ENCODE data around the gene MYO5B.

The MYO5B gene

DNA sequence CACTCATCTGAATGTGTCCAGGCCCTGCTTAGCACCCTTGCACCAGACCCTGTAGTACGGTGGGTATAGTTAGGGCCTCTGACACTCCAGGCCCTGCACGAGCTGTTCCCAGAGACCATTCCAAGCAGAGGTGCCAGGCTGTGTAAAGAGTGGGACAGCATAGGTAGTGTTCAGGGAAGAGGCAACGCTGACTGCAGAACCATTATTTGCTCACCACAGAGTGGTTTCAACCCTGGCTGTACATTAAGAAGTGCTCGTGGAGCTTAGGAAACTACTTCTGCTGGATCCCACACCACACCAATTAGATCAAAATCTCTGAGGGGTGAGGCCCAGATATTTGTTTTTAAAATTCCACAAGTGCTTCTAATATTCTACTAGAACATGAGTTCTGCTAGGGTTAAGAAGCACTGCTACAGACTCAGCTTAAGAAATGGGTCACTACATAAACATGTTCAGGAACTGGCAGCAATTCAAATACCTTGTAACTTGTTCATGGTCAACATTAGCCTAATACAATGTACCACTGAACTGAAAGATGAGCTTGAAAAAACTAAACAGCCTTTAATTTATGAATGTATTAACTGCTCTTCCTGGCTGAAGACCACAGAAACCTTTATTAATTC lies 183.0 kb downstream of the MYO5B start:
- no peak for DNase-seq

- peak; percentile 13 for DNase-seq
Measured at GRCh38 chr18:50009773-50010335, 185.1 kb downstream of the MYO5B start.

GRCh38 chr18:50008306-50008705 lies 186.6 kb downstream of the MYO5B start:
- no peak for DNase-seq

- no peak for DNase-seq
Measured at GRCh38 chr18:50006470-50007046, 188.4 kb downstream of the MYO5B start.

DNA sequence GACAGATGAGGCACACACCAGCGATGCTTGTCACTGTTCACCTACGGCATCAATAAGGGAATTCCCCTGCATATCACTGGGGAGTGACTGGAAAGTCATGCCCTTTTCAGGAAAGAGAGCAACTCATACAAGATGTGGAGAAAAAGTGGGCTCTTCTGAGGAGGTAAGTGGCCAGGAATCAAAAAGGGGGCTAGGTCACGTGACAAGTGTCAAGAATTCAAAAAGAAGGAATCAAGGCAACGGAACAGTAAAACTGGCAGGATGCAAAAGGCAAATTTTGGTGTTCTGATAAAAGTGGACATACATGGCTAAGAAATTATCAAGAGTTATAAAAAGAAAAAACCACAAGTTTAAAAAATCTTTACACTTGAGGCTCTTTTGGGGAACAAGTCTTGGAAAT lies 190.9 kb downstream of the MYO5B start:
- DNase-seq = no peak

DNA sequence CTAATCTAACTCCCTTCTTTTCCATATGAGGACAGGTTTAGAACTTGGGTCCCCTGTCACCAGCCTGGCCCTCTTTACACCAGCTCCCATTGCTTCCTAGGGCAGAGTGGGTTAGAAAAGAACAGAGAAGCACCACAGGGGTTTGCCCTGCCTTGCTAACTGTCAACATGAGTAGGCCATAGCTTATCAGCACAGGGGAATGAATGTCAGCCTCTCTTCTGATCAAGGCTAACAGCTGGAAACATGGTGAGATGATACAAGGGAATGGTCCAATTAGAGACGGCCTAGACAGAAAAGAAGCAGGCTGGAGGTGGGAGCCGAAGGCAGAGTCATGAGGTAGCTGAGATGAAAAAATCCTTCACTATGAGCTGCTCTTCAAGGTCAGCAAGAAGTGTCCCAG lies 192.2 kb downstream of the MYO5B start:
- DNase-seq = no peak

- no peak for DNase-seq
Measured at GRCh38 chr18:50000227-50000626, 194.7 kb downstream of the MYO5B start.

- no peak for DNase-seq
Measured at GRCh38 chr18:49999128-49999527, 195.8 kb downstream of the MYO5B start.

DNA sequence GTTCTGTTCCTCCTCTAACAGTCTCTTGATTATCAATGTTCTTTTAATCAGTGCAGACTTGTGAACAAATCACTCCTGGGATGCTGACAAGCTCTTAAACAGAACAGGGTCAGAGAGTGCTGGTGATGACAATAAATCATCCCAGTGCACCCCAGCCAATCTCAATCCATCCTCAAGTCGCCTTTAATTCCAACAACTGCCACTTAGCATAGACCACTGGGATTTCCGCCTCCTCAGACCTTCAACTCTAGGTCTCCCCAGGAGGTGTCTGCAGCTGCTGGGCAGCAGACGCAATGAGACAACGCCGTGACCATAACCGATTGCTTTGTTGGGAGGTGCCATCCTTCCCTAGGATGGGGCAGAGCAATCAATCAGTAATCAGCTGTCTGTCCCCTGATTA lies 197.4 kb downstream of the MYO5B start:
- DNase-seq = no peak

DNA sequence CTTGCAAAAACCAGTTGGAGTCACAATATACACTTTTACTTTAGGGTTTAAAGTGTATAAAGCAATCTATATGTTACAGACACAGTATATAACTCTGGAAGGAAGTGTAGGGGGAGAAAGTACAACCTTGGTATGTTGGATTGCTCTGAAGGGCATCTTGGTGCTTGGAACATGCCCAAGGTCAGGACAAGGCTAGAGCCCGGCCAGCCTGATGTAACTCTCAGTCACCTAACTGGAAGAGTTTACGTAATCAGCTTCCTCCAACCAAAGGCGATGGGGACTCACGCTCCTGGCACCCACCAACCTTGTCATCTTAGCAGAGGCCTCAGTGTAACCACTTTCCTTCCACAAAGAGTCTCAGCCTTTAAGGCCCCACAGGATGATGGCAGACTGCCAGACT lies 200.5 kb downstream of the MYO5B start:
- DNase-seq = no peak

- DNase-seq = no peak
Measured at GRCh38 chr18:49993299-49993698, 201.6 kb downstream of the MYO5B start.

DNA sequence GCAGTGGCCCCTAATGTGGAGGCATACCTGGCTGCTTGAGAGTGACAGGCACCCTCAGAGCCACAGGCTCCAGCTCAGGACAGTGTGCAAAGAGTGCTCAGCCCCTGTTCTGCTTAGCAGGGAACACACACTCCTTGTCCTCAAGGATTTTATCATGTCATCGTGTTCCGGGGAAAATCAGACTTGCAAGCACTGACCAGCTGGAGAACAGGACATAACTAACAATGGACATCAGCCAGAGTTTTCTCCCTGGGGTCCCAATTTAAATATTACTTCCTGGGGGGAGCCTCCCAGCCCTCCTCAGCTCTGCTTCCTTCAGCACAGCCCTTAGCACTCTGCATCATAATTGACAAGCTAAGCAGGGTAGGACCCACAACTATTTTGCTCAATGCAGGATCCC lies 206.2 kb downstream of the MYO5B start:
- DNase-seq = no peak

DNA sequence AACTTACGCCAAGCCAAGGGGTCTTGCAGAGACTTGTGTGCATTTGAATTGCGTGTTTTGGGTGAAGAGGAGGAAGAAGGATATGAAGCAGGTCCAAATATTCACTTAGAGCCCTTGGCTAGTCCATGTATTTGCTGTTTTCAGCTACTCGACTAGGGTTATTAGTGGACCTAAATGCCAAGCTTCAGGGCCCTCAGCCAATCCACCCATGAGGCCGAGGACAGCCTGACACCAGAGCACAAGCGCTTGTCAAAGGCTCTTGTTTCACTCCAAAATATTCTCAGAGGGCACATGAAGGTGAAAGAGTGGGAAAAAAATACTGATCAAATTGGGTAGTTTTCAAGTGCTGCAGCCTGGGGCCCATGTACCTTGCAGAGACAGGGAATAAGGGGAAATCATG lies 206.8 kb downstream of the MYO5B start:
- DNase-seq = no peak

DNA sequence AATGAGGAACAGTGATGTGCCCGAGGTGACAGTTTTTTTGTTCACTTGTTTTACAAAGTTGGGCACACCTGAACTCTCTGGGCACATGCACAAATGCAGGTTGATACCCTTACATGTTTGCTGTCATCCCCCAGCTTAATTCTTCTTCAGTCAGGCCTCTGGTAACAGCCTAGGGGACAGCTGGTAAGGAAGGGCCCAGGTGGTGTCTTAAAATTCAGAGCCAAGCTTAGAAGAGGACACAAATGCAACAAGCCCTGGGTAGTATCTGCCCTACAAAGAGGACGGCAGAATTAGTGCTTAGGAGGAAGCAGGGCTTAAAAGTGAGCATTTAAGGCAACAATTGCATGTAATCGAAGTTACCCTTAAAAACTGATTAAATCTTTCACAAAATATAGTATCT lies 209.7 kb downstream of the MYO5B start:
- no peak for DNase-seq

GRCh38 chr18:49980896-49981295 lies 214.1 kb downstream of the MYO5B start:
- no peak for DNase-seq

GRCh38 chr18:49976795-49977560 lies 218.0 kb downstream of the MYO5B start:
- no peak for DNase-seq

DNA sequence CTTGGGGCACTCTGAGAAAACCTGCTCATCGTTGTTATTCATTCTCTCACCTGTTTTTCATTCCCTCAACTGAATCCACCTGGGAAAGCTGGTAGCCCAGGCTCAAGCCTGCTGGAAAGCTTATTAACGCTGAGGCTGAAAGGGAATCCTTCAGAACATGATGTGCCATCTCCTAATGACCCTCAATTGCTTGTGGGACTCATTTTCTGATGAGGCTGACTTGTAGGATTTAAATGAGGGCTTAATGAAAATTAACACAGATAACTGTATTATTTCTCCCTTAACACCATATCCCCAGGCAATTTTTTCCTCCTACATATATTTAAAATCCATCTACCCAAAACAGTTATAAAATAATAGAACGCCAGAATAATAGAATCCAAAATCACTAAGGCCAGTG lies 218.9 kb downstream of the MYO5B start:
- DNase-seq = no peak

DNA sequence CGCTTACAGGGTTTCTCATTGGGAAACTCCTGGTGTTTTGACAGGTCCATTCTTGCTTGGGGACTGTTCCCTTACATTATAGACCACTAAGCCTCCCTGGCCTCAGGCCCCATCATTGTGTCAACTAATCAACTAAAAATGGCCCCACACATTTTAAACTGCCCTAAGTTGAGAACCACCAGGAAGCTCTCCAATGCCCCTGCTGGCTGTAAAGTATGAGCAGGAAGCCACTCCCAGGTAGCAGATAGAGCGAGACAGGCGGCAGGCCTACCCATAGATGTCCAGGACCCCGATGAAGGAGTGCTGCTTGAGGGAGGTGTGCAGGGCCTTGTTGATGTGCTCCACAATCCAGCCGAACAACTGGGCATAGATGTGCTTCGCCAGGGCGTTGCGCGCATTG lies 220.9 kb downstream of the MYO5B start:
- DNase-seq = no peak

DNA sequence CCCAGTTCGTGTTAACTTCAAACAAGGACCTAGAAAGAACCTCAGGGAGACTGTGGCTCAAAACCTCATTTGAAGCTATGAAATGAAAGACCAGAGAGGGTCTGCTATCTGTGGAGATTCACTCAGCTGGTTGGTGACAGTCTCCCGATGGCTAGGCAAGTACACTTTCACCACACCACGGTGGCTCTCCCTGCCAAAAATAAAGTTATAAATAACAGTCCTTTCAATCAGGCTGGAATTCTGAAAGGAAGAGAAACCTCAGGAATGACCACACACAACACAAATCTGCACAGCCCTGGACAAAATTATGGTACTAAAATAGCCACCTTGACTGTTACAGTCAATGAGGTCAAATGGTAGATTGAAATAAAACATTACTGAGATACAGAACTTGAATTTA lies 221.4 kb downstream of the MYO5B start:
- DNase-seq = no peak

DNA sequence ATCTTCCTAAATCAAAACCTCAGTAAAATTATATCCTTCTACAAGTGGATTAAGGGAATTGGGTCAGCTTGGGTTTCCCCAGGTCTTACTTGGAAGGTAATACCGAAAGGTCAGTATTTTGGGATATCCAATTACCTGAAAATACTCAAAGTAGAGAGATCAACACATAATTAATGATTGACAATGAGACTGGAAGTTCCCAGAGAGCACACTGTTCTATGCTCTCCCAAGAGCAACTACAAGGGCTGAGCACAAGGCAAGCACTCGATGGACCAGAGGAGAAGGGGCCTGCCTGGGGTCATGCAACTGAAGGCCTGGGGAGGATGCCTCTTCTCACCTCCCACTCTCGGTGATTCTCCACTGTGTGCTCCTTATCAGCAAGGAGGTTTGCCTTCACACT lies 222.4 kb downstream of the MYO5B start:
- no peak for DNase-seq

DNA sequence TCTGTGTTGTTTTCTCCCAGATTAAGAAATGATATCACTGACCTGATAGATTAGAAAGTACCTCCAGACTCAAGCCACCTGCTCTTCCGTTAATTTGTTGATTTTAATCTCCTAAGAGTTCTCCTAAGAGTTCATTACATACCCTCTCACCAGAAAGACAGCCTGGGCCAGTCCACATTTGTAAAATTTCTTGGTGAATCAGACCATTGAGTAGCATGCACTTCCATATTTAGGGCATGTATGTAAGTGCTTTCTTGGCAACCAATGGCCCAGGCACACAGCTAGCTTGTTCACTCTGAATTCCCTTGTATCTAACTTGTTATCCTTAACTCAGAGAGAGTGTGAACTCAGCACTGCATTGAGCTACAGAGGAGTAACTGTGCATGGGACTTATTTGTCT lies 223.5 kb downstream of the MYO5B start:
- DNase-seq = no peak

DNA sequence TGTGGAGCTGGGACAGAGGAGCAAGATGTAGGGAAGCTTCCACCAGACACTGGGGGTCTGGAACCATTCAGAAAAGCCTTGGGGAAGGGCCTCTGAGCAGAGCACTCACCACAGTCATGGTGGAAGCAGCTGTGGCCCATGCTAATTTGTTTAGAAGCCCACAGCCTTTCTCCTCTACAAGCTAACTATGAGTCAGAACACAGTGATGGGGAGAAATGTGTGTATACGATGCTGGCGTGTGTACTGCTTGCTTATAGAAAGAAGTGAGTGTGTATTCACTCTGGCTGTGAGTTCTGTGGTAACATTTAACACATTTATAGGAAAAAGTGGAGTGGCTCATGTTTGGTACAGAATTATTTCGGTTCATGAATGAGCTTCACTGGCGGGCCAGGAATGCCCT lies 224.6 kb downstream of the MYO5B start:
- no peak for DNase-seq

GRCh38 chr18:49968644-49969309 lies 226.2 kb downstream of the MYO5B start:
- DNase-seq = peak; percentile 38
